OCI-LY1 (cell line): ENCODE measurements around the gene LRRC4B.

Experiments used
- CTCF ChIP-seq: fragments of 200-600 bp; sonication (generic), shearing (Covaris generic); IDR thresholded peaks from 2 replicates; pipeline ENCODE4 v1.5.1; 2017; ENCODE audit warnings: mild to moderate bottlenecking, antibody characterized with exemption, low read length, moderate library complexity, mixed read lengths
- EZH2 ChIP-seq: fragments of 200-600 bp; sonication (generic), shearing (Covaris generic); IDR thresholded peaks from 2 replicates; pipeline ENCODE4 v1.8.0; 2017; ENCODE audit warnings: borderline replicate concordance, mixed run types, mild to moderate bottlenecking, antibody characterized with exemption, low read length, moderate library complexity, mixed read lengths

- TF ChIP-seq EZH2 = no peak
- no peak for TF ChIP-seq CTCF
Measured at GRCh38 chr19:50467566-50467965, 100.7 kb downstream of the LRRC4B start.
